DND-41 (cell line): ENCODE data around the gene CLEC3A.
"Not testable (repeated sequence)": the region's sequence is repeated elsewhere in the genome, so short reads cannot be mapped to it uniquely, and the experiment has no call there.

ENCODE experiments used
- ATAC-seq: fragments of 200-7000 bp; cut with Tn5 transposase; 3 replicates; pipeline ENCODE4 v1.9.1; 2021; ENCODE audit warnings: low read depth; ENCODE audit not compliant: insufficient read depth
- DNase-seq: peaks from one replicate; pipeline ENCODE4 v3.0.0-alpha.2; 2020
- H2AFZ ChIP-seq: 2 replicates; pipeline ENCODE4 v1.6.0; 2012; ENCODE audit warnings: low read depth, low read length
- H3K27ac ChIP-seq: 2 replicates; pipeline ENCODE4 v1.5.1; 2012; ENCODE audit warnings: low read length, inconsistent platforms
- H3K27me3 ChIP-seq: fragments of 200-600 bp; sonication (generic); 2 replicates; pipeline ENCODE4 v1.6.0; 2012; ENCODE audit warnings: low read length, mild to moderate bottlenecking, inconsistent platforms; ENCODE audit not compliant: insufficient read depth, poor library complexity
- H3K36me3 ChIP-seq: 2 replicates; pipeline ENCODE4 v1.5.1; 2012; ENCODE audit warnings: low read length, inconsistent platforms; ENCODE audit not compliant: insufficient read depth
- H3K4me1 ChIP-seq: 2 replicates; pipeline ENCODE4 v1.5.1; 2012; ENCODE audit warnings: mild to moderate bottlenecking, low read length; ENCODE audit not compliant: insufficient read depth
- H3K4me2 ChIP-seq: 2 replicates; pipeline ENCODE4 v1.6.0; 2012; ENCODE audit warnings: mild to moderate bottlenecking, moderate library complexity, low read length, inconsistent platforms; ENCODE audit not compliant: insufficient read depth
- H3K4me3 ChIP-seq, 2 experiments: fragments of 200-600 bp in 1 of 2; shearing (Covaris generic) in 1 of 2; 2 replicates each; pipeline ENCODE4 v1.5.1; 2012 to 2016; ENCODE audit warnings: inconsistent platforms in 2 of 2, low read length in 2 of 2, mild to moderate bottlenecking in 2 of 2, low read depth in 1 of 2, moderate library complexity in 1 of 2
- H3K79me2 ChIP-seq: 2 replicates; pipeline ENCODE4 v1.6.0; 2012; ENCODE audit warnings: low read length, inconsistent platforms; ENCODE audit not compliant: insufficient read depth
- H3K9ac ChIP-seq: 2 replicates; pipeline ENCODE4 v1.6.0; 2012; ENCODE audit warnings: low read depth, mild to moderate bottlenecking, inconsistent platforms, low read length, moderate library complexity
- H3K9me3 ChIP-seq: 2 replicates; pipeline ENCODE4 v1.5.1; 2012; ENCODE audit warnings: low read length, moderate library complexity, mild to moderate bottlenecking, inconsistent platforms; ENCODE audit not compliant: insufficient read depth, severe bottlenecking
- H4K20me1 ChIP-seq: 2 replicates; pipeline ENCODE4 v1.6.0; 2012; ENCODE audit warnings: low read length; ENCODE audit not compliant: insufficient read depth
- EZH2 ChIP-seq: IDR thresholded peaks from 3 replicates; pipeline ENCODE4 v1.6.1; 2012; ENCODE audit warnings: borderline replicate concordance, low read depth, mild to moderate bottlenecking, moderate library complexity, low read length, inconsistent platforms; ENCODE audit not compliant: severe bottlenecking
- TF ChIP-seq, protein P1 (sequence below): IDR thresholded peaks from 2 replicates; pipeline ENCODE4 v1.5.1; 2012; ENCODE audit warnings: borderline replicate concordance, low read length, moderate library complexity, mild to moderate bottlenecking; ENCODE audit not compliant: poor library complexity, severe bottlenecking; ENCODE audit errors: extremely low read depth

Gene CLEC3A

GRCh38 chr16:78048319-78048718, 26.0 kb downstream of the CLEC3A start:
- H4K20me1 ChIP-seq: no peaks in the 10 kb centered on the region
- no peaks in the 10 kb centered on the region for H3K27me3 ChIP-seq
- H3K79me2 ChIP-seq: no peaks in the 10 kb centered on the region
- H3K9ac ChIP-seq: no peak overlapping the region
- H3K4me2 ChIP-seq: no peak overlapping the region
- H3K27ac ChIP-seq: no peak overlapping the region
- H3K9me3 ChIP-seq: no peaks in the 10 kb centered on the region
- no peak overlapping the region for H3K4me3 ChIP-seq
- DNase-seq: no peak
- no peaks in the 10 kb centered on the region for H3K4me1 ChIP-seq
- H2AFZ ChIP-seq: no peak overlapping the region
- TF ChIP-seq EZH2: no peak
- TF ChIP-seq, protein P1, sequence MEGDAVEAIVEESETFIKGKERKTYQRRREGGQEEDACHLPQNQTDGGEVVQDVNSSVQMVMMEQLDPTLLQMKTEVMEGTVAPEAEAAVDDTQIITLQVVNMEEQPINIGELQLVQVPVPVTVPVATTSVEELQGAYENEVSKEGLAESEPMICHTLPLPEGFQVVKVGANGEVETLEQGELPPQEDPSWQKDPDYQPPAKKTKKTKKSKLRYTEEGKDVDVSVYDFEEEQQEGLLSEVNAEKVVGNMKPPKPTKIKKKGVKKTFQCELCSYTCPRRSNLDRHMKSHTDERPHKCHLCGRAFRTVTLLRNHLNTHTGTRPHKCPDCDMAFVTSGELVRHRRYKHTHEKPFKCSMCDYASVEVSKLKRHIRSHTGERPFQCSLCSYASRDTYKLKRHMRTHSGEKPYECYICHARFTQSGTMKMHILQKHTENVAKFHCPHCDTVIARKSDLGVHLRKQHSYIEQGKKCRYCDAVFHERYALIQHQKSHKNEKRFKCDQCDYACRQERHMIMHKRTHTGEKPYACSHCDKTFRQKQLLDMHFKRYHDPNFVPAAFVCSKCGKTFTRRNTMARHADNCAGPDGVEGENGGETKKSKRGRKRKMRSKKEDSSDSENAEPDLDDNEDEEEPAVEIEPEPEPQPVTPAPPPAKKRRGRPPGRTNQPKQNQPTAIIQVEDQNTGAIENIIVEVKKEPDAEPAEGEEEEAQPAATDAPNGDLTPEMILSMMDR: no peak
- H3K36me3 ChIP-seq: no peaks in the 10 kb centered on the region
- no peak for ATAC-seq

DNA sequence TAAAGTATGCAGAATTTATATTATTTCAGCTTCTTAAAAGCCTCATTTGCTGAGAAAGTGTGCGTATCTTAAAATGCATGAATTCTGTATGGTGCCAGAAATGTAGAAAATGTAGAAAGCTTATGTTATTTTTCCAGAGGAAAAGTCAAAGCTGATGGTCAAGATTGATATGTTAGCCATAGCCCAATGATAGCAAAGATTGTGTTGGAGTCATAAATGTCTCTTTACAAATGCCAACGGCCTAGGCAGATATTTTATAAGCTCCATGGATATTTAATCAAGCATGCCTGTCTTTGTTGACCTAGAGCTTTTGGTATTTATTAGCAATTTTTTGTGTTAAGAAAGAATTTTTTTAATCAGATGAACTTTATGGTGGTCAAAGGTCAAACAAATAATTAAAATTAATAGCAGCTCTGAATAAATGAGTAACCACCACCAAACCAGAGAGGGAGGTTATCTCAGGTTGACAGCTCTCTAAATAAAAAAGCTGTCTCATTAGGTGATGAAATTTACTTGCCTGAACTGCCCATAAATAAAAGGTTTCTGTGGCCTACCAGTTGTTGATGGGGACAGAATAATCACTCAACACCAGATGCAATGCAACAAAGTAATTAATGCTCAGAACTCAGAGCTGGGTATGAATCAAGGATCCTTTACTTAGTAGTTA, 28.5 kb downstream of the CLEC3A start:
- Histone ChIP-seq H3K9me3 (no peaks in the 10 kb centered on the region), H3K27me3 (no peaks in the 10 kb centered on the region), H3K4me2 (no peak overlapping the region), H3K36me3 (no peaks in the 10 kb centered on the region), H2AFZ (no peak overlapping the region), H3K9ac (no peak overlapping the region), H3K27ac (no peak overlapping the region), H3K79me2 (no peaks in the 10 kb centered on the region), H4K20me1 (no peaks in the 10 kb centered on the region), H3K4me3 (no peak overlapping the region), H3K4me1 (no peaks in the 10 kb centered on the region)
- ATAC-seq (no peak), DNase-seq (no peak)
- TF ChIP-seq, protein P1: no peak
- no peak for TF ChIP-seq EZH2

DNA sequence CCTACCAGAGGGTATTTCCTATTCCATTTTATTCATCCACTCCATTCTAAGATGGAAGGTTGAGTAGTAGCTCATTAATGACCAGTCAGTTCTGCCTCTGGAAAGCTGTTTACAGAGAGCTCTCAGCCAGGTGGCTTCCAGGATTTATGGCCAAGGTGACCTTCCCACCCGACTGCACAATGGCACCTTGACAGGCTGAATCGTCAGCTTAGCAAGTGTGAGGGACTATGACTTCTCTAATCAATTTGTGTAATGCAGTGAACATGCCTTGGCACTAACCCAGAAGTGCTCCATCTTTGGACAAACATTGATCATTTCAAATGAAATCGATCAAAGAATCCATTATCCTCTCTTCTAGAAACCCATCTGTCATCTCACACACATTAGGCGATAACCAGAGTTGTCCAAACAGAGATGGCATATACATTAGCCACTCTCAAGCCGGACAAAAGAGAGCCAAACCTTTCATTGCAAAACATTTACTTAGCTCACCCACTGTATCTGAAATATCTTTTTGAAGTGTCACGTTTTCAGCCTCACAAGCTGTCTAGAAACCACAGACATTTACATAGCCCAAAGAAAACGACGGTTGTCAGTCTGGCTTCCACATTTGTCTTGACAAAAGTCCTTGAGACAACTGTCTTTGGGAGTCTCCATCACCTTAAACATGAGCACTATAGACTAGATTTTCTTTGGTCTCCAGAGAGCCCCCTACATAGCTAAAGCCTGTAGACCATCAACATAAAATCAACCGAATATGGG, 35.6 kb downstream of the CLEC3A start:
- DNase-seq (no peak), ATAC-seq (no peak)
- TF ChIP-seq, protein P1: no peak
- no peak for TF ChIP-seq EZH2
- H2AFZ ChIP-seq: no peak overlapping the region
- no peaks in the 10 kb centered on the region for H4K20me1 ChIP-seq
- no peaks in the 10 kb centered on the region for H3K4me1 ChIP-seq
- H3K27me3 ChIP-seq: peaks cover 6% of the 10 kb centered on the region
- no peak overlapping the region for H3K27ac ChIP-seq
- no peaks in the 10 kb centered on the region for H3K9me3 ChIP-seq
- no peaks in the 10 kb centered on the region for H3K36me3 ChIP-seq
- H3K79me2 ChIP-seq: no peaks in the 10 kb centered on the region
- no peak overlapping the region for H3K4me2 ChIP-seq
- H3K9ac ChIP-seq: no peak overlapping the region
- H3K4me3 ChIP-seq: no peak overlapping the region

GRCh38 chr16:78059806-78060205, 37.5 kb downstream of the CLEC3A start:
- not testable (repeated sequence) for H3K4me3 ChIP-seq, H4K20me1 ChIP-seq, H3K79me2 ChIP-seq, H3K9me3 ChIP-seq, H3K36me3 ChIP-seq, H3K4me2 ChIP-seq, H3K9ac ChIP-seq, H2AFZ ChIP-seq, H3K27ac ChIP-seq, ATAC-seq, DNase-seq, H3K4me1 ChIP-seq
- peaks cover 11% of the 10 kb centered on the region for H3K27me3 ChIP-seq
